ENCODE results near the gene COX8A.
"Not testable (repeated sequence)": the region's sequence is repeated elsewhere in the genome, so short reads cannot be mapped to it uniquely, and the experiment has no call there.

Gene COX8A

GRCh38 chr11:63974259-63975143 is at the start of gene COX8A:
Gene COX8A (plus strand): TSS chr11:63974620. CDS start chr11:63974681, 61 bp downstream.
- peak; percentile 100 for DNase-seq (ENCODE audit: low spot score)

- no peak for DNase-seq (ENCODE audit: low spot score)
Measured at GRCh38 chr11:63929616-63930015, 44.8 kb upstream of the COX8A start.

GRCh38 chr11:63931045-63931444 is 43.4 kb upstream of the COX8A start:
- DNase-seq (ENCODE audit: low spot score) = no peak

- no peak for DNase-seq (ENCODE audit: low spot score)
Measured at GRCh38 chr11:63931876-63932275, 42.5 kb upstream of the COX8A start.

GRCh38 chr11:63933459-63933858 is 41.0 kb upstream of the COX8A start:
- DNase-seq (ENCODE audit: low spot score) = no peak

GRCh38 chr11:63937713-63938478 is 36.5 kb upstream of the COX8A start:
- DNase-seq (ENCODE audit: low spot score) = no peak

GRCh38 chr11:63938479-63939396 is 35.7 kb upstream of the COX8A start, which contains the start of gene NAA40:
Gene NAA40 (plus strand): TSS chr11:63939002. CDS start chr11:63939097, 95 bp downstream.
- peak; percentile 95 for DNase-seq (ENCODE audit: low spot score)

GRCh38 chr11:63939397-63939891 is 35.0 kb upstream of the COX8A start:
- DNase-seq (ENCODE audit: low spot score) = no peak

GRCh38 chr11:63940786-63941185 is 33.6 kb upstream of the COX8A start:
- DNase-seq (ENCODE audit: low spot score) = no peak

- no peak for DNase-seq (ENCODE audit: low spot score)
Measured at GRCh38 chr11:63941901-63942300, 32.5 kb upstream of the COX8A start.

- DNase-seq (ENCODE audit: low spot score) = no peak
Measured at GRCh38 chr11:63942803-63943202, 31.6 kb upstream of the COX8A start.

- no peak for DNase-seq (ENCODE audit: low spot score)
Measured at GRCh38 chr11:63944987-63945386, 29.4 kb upstream of the COX8A start.

- DNase-seq (ENCODE audit: low spot score) = peak; percentile 44
Measured at GRCh38 chr11:63945477-63946163, 28.8 kb upstream of the COX8A start.

GRCh38 chr11:63951779-63952536 is 22.5 kb upstream of the COX8A start:
- no peak for DNase-seq (ENCODE audit: low spot score)

- no peak for DNase-seq (ENCODE audit: low spot score)
Measured at GRCh38 chr11:63952570-63952969, 21.9 kb upstream of the COX8A start.

GRCh38 chr11:63958008-63958407 is 16.4 kb upstream of the COX8A start:
- no peak for DNase-seq (ENCODE audit: low spot score)

GRCh38 chr11:63961608-63962412 is 12.6 kb upstream of the COX8A start:
- no peak for DNase-seq (ENCODE audit: low spot score)

- not testable (repeated sequence) for DNase-seq (ENCODE audit: low spot score)
Measured at GRCh38 chr11:63963895-63964294, 10.5 kb upstream of the COX8A start.

GRCh38 chr11:63966444-63966843 is 8.0 kb upstream of the COX8A start:
- no peak for DNase-seq (ENCODE audit: low spot score)
